Left hindlimb (tissue), 1 donor: Measurements from ENCODE around the gene NXPH4.

Experiments used
- DNase-seq: peaks from one replicate; pipeline ENCODE4 v3.0.0-alpha.2; 2018

NXPH4 gene

DNA sequence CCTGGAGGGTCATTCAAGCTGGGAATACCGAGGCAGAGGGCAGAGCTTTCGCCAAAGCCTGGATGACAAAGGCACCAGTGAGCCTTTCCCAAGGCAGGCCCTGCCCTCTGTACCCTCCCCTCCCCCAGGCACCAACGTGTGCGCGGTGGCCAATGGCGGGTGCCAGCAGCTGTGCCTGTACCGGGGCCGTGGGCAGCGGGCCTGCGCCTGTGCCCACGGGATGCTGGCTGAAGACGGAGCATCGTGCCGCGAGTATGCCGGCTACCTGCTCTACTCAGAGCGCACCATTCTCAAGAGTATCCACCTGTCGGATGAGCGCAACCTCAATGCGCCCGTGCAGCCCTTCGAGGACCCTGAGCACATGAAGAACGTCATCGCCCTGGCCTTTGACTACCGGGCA lies 31.2 kb upstream of the NXPH4 start:
- no peak for DNase-seq

DNA sequence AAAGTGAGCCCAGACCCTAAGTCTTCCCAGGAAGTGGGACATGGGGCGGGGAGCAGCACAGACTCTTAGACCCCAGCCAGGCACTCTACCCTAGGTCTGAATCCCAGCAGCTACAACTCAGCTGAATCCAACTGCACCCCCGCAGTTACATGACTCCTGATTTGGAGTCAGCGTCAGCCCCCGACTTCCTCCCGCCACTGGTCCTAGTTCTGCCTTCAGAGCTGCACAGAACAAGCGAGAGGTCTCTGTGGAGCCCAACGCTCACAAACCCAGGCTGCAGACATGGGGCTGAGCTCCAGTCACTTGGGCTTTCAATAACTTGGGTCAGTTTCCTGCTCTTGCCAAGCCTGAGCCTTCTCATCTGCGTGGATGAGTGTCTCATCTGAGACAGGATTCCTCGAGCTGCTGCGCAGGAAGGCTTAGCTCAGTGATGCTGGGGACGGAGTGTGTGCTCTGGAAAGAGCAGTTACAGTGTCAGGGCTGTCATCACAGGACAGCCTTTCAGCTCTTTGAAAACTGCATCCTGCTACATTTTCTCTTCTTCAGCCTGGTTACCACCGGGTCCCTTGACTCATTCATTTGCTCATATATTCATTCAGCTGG lies 30.6 kb upstream of the NXPH4 start:
- no peak for DNase-seq

DNA sequence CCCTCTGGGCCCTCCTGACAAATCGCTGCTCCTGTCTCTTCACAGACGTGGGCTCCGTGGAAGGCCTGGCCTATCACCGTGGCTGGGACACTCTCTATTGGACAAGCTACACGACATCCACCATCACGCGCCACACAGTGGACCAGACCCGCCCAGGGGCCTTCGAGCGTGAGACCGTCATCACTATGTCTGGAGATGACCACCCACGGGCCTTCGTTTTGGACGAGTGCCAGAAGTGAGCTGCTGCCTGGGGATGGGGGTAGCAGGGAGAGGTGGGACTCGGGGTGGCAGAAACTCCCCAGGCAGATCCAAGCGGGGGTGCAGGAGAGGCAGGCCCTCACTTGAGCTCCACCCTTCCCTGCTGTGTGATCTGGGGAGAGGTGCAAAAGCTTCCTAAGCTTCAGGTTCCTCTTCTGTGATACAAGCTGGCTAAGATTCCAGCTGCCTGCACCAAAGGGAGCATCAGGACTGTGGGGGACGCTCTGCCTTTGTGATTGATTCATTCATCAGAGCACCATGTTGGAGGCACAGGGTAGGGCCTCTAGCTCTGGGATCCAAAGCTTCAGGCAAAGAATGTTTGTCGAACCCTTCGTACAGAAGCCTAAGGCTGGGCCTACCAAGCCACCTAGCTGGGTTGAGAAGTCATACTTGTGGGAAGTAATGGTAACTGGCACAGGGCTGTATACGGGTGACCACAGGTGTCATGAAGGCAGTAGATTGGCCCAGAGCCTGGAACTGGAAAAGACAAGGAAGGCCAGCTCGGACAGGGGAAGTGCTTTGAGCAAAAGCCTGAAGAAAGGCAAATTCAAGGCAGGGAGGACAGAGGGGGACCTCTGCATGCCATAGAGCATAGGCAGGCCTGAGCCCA lies 29.1 kb upstream of the NXPH4 start:
- no peak for DNase-seq

DNA sequence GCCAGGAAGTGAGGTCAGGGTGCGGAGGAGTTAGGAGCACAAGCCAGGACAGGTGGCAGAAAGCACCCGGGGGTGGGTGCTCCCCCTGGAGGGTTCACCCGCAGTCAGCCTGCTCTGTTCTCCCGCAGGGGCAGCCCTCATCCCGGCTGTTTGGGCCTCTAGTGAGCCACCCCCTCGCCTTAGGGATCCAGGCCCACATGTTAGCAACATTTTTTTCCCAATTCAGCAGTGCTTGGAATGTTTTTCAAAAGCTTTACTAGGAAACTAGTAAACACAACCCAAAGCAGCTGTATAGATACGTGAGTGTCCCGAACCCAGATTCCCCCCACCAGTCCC lies 28.5 kb upstream of the NXPH4 start:
- no peak for DNase-seq

DNA sequence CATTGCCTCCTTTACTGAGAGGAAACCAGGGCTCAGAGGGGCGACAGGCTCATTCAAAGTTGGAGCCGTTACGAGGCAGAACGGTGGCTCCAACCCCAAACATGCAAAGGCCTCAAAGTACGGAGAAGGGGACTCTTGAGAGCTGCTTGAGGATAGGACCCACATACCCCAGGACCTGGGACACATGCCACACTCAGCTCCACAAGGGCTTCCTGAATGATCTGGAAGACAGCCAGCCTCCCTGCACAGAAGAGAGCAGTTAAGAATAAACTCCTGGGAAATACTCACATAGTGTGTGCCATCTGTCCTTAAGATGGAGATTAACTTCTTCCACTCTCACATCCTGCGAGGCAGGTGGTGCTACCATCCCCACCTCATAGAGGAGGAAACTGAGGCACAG lies 26.6 kb upstream of the NXPH4 start:
- DNase-seq: no peak

DNA sequence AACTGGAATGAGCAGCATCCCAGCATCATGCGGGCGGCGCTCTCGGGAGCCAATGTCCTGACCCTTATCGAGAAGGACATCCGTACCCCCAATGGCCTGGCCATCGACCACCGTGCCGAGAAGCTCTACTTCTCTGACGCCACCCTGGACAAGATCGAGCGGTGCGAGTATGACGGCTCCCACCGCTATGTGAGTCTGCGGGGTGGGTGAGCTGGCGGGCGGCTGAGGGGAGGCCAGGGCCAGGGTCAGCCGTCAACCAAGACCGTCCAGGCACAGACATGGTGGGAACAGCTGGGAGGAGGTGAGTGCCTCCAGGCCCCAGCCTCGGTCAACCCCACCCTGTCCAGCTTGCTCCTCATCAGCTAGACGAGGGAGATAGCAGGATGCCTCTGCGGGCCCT lies 25.8 kb upstream of the NXPH4 start:
- no peak for DNase-seq

DNA sequence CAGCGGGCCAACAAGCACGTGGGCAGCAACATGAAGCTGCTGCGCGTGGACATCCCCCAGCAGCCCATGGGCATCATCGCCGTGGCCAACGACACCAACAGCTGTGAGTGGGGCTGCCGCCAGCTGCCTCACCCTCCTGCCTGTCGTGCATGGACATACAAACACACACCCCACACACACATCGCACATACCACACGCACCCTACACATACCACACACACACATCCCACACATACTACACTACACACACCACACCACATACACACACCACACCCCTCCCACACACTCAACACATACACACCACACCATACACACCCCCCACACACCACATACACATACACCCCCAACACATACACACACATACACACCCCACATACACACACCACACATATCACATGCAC lies 25.2 kb upstream of the NXPH4 start:
- no peak for DNase-seq

DNA sequence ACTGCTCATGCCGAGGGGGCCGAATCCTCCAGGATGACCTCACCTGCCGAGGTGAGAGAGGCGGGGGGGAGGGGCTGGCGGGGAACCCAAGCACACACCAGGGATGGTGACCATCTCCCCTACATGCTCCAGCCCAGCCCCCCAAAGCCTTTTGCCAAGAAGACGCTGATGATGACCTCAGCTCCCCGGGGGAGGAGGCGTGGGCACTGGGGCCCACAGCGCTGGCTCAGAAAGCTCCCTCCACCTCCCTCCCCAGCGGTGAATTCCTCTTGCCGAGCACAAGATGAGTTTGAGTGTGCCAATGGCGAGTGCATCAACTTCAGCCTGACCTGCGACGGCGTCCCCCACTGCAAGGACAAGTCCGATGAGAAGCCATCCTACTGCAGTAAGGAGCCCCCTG lies 23.7 kb upstream of the NXPH4 start:
- no peak for DNase-seq

DNA sequence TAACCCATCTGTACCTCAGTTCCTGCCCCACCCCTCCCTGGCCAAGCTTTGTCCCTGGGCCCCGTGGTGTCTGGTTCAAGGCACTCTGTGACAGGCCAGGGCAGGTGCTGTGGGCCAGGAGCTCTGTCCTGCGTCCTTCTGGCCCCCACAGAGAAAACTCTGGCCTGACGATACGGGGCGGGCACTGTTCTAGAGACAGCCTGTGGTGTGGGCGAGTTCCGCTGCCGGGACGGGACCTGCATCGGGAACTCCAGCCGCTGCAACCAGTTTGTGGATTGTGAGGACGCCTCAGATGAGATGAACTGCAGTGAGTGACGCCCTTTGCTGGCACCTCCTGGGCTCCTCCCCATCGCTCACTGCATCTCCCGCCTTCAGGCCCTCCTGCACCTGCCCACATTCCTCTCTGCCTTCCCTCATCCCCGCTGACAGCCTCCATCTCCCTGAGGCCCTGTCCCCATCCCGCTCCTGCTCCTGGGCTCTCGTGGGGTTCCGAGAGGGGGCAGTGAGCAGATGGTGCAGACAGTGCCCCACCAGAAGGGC lies 22.8 kb upstream of the NXPH4 start:
- no peak for DNase-seq

DNA sequence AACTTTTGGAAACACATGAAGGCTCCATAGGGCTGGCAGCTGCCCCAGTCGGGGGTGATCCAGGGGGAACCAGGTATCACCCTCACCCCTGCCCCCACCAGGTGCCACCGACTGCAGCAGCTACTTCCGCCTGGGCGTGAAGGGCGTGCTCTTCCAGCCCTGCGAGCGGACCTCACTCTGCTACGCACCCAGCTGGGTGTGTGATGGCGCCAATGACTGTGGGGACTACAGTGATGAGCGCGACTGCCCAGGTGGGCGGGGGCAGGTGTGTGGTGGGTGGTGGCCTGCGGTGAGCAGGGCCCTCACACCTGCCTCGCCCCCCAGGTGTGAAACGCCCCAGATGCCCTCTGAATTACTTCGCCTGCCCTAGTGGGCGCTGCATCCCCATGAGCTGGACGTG lies 22.3 kb upstream of the NXPH4 start:
- DNase-seq: no peak

DNA sequence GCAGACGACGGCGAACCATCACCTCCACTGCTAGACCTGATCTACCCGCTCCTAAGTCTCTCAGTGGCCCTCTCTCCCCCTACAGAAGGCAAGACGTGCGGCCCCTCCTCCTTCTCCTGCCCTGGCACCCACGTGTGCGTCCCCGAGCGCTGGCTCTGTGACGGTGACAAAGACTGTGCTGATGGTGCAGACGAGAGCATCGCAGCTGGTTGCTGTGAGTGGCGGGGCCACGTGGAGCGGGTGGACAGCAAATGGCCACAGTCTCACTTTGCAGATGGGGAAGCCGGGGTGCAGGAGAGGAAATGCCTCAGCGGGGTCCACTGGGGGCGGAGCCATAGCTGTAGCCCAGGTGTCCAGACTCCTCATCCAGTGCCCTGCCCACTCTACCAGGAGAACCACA lies 21.4 kb upstream of the NXPH4 start:
- no peak for DNase-seq

DNA sequence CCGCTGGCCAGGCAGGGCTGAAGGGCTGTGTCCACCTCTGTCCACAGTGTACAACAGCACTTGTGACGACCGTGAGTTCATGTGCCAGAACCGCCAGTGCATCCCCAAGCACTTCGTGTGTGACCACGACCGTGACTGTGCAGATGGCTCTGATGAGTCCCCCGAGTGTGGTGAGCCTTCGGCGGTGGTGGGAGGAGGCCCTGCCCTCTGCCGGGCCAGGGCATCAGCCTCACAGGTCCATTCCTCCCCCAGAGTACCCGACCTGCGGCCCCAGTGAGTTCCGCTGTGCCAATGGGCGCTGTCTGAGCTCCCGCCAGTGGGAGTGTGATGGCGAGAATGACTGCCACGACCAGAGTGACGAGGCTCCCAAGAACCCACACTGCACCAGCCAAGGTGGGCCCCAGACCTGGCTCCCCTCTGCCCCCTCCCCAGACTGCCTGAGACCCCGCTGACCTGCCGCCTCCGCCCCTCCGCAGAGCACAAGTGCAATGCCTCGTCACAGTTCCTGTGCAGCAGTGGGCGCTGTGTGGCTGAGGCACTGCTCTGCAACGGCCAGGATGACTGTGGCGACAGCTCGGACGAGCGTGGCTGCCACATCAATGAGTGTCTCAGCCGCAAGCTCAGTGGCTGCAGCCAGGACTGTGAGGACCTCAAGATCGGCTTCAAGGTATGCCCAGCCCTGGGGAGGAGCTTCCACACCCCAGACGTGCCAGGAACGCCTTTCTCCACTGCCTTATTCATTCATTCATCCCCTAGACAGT lies 20.8 kb upstream of the NXPH4 start:
- DNase-seq: no peak

DNA sequence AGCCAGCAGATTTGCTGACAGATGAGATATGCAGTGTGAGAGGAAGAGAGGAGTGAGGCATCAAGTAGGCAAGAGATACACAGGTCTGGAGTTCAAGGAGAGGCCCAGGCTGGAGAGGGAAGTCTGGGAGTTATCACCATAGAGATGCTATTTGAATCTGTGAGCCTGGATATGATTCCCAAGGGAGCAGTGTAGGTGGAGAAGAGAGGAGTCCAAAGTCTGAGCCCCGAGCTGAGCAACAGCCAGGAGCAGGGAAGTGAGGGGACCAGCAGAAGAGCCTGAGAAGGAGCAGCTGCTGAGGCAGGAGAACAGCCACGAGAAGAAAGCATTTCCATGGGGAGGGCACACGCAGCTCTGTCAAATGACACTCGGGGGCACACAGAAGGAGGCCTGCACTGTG lies 20.2 kb upstream of the NXPH4 start:
- DNase-seq: no peak

DNA sequence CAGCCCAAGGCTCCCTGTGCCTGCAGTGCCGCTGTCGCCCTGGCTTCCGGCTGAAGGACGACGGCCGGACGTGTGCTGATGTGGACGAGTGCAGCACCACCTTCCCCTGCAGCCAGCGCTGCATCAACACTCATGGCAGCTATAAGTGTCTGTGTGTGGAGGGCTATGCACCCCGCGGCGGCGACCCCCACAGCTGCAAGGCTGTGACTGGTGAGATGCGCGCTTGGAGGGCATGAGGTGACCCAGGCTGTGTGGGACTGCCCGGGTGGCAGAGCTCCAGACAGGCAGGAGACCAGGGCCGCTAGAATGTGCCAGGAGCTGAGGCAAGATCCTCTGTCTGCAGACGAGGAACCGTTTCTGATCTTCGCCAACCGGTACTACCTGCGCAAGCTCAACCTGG lies 19.6 kb upstream of the NXPH4 start:
- no peak for DNase-seq

DNA sequence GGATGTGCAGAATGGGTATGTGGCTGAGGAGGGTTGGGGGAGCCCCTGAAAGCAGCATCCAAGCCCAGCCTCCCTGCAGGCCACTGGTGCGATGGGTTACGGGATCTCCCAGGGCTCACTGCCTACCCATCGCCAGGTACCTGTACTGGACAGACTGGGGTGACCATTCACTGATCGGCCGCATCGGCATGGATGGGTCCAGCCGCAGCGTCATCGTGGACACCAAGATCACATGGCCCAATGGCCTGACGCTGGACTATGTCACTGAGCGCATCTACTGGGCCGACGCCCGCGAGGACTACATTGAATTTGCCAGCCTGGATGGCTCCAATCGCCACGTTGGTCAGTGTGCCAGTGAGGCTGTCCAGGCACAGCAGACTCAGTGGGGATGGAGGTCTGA lies 18.3 kb upstream of the NXPH4 start:
- no peak for DNase-seq

DNA sequence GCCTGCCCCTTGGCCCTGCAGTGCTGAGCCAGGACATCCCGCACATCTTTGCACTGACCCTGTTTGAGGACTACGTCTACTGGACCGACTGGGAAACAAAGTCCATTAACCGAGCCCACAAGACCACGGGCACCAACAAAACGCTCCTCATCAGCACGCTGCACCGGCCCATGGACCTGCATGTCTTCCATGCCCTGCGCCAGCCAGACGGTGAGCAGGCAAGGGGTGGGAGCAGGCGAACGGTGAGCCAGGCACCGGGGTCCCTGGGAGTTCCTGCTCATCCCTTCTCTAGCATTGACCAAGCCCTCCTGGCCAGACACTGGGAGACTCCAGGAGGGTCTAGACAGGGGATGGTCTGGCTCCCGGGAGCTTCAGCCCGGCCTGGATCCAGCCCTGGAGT lies 17.4 kb upstream of the NXPH4 start:
- no peak for DNase-seq

DNA sequence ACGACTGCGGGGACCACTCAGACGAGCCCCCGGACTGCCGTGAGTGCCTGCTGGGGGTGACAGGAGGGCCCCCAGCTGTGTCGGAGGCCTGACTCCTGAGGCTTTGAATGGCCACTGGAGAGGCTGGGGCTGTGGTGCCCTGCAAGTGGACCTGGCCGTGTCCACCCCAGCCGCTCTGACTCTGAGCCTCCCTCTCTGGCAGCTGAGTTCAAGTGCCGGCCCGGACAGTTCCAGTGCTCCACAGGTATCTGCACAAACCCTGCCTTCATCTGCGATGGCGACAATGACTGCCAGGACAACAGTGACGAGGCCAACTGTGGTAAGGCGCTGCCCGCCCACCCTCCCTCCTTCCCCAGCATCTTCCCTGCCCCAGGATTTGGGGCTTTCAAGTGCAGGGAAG lies 16.1 kb upstream of the NXPH4 start:
- no peak for DNase-seq

DNA sequence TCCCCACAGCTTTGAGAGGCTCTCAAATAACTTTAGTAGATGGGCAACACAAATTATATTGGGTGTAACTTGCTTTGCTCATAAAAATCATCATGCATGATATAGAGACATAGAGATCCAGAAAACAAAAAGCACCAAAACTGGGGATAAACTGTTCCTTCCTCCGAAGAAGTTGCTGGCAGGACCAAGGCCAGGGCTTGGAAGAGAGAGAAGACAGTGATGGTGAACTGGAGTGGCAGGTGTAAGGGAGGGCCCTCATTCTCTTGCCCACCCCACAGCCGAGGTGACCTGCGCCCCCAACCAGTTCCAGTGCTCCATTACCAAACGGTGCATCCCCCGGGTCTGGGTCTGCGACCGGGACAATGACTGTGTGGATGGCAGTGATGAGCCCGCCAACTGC lies 15.4 kb upstream of the NXPH4 start:
- no peak for DNase-seq

DNA sequence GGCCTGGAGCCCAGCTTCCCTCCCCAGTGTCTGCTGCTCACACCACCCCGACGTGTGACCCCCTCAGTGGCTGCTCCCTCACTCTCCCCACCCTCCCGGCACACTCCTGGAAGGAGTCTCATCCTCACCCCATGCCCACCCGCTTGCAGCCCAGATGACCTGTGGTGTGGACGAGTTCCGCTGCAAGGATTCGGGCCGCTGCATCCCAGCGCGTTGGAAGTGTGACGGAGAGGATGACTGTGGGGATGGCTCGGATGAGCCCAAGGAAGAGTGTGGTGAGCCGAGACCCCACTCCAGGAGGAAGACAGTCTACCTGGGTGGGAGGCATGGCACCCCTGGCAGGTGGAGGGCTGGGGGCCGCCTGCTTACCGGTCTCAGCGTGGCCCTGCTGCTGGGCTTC lies 15.0 kb upstream of the NXPH4 start:
- no peak for DNase-seq

DNA sequence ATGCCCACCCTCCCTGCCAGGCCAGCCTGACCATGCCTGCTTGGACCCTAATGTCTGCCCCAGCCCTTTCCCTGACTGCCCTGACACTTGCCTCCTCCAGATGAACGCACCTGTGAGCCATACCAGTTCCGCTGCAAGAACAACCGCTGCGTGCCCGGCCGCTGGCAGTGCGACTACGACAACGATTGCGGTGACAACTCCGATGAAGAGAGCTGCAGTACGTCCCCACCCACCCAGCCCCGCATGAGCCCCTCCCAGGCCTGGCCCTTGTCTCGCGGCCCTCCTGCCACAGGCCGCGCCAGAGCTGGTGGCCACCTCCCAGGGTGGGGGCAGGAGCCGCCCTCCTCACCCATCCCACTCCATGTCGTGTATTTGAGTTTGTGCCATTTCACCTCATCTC lies 14.3 kb upstream of the NXPH4 start:
- no peak for DNase-seq

DNA sequence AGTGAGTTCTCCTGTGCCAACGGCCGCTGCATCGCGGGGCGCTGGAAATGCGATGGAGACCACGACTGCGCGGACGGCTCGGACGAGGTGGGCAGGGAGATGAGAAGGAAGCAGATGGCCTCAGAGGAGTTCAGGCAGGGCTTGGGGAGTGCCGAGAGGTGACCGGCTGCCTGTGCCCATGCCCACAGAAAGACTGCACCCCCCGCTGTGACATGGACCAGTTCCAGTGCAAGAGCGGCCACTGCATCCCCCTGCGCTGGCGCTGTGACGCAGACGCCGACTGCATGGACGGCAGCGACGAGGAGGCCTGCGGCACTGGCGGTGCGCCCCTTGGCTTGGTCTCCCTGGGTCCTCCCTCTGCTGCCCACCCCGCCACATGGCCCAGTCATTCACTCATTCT lies 13.4 kb upstream of the NXPH4 start:
- no peak for DNase-seq

DNA sequence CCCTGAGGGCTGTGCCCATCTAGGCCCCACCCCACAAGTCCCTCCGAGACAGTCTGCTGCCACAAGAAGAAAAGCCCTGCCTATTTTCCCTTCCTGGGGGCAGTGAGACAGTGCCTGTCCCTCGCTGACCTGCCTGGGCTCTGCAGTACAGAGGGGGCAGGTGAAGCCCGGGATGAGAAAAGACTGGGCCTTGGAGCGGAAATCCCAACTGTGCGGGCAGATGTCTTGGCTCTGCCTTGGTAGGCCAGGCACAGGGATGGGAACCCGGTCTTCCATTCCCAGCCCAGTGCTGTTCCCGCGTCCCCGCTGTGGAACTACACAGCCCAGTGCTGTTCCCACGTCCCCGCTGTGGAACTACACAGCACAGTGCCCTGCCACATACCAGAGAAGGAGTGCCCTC lies 12.8 kb upstream of the NXPH4 start:
- DNase-seq: no peak

DNA sequence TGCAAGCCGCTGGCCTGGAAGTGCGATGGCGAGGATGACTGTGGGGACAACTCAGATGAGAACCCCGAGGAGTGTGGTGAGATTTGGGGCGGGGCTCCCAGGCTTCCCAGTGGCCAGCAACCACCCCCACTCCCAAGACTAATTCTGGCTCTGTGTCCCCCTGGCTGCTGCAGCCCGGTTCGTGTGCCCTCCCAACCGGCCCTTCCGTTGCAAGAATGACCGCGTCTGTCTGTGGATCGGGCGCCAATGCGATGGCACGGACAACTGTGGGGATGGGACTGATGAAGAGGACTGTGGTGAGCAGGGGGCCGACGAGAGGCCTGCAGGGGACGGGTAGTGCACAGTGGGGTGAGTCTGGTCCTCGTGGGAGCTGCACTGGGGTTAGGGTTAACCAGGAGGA lies 12.1 kb upstream of the NXPH4 start:
- no peak for DNase-seq

DNA sequence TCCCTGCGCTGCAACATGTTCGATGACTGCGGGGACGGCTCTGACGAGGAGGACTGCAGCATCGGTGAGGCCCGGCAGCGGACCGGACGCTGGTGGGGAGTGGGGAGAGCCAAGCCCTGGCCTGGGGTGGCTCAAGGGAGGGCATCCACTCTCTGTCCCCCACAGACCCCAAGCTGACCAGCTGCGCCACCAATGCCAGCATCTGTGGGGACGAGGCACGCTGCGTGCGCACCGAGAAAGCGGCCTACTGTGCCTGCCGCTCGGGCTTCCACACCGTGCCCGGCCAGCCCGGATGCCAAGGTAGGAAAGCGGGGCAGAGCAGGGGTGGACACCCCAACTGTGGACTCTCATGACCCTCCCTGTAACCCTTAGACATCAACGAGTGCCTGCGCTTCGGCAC lies 11.4 kb upstream of the NXPH4 start:
- no peak for DNase-seq
